ENCODE measurements around the gene BTBD2.

GRCh38 chr19:2046046-2046907 lies 30.8 kb upstream of the BTBD2 start:
- TF ChIP-seq ATF7 (IDR thresholded peaks at IDR 0.05; ENCODE audit: low read depth) (no peak), USF1 (IDR thresholded peaks at IDR 0.05; ENCODE audit: borderline replicate concordance, extremely low read length, insufficient read depth, low read depth, low read length) (no peak), CTCF (IDR thresholded peaks at IDR 0.05 in 2 of 3, conservative IDR thresholded peaks at IDR 0.05 in 1 of 3; ENCODE audit: control insufficient read depth in 2 of 3, extremely low read depth in 1 of 3, insufficient read depth in 1 of 3, low read depth in 3 of 3, low read length in 3 of 3) (no peak), POLR2A (IDR thresholded peaks at IDR 0.05; ENCODE audit: low read depth, low read length) (peak; percentile 73), SMAD1 (IDR thresholded peaks at IDR 0.05; ENCODE audit: low read depth, partially characterized antibody) (no peak)
